Measurements from ENCODE around the gene DEF6. TPM values are rescaled to one million over a fixed set of nuclear protein-coding genes. Genes with fewer than 3 reads are reported as not detected.

DEF6 gene, protein sequence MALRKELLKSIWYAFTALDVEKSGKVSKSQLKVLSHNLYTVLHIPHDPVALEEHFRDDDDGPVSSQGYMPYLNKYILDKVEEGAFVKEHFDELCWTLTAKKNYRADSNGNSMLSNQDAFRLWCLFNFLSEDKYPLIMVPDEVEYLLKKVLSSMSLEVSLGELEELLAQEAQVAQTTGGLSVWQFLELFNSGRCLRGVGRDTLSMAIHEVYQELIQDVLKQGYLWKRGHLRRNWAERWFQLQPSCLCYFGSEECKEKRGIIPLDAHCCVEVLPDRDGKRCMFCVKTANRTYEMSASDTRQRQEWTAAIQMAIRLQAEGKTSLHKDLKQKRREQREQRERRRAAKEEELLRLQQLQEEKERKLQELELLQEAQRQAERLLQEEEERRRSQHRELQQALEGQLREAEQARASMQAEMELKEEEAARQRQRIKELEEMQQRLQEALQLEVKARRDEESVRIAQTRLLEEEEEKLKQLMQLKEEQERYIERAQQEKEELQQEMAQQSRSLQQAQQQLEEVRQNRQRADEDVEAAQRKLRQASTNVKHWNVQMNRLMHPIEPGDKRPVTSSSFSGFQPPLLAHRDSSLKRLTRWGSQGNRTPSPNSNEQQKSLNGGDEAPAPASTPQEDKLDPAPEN
- 100 to 1,000 TPM; 153 to 194 TPM for total RNA-seq

DNA sequence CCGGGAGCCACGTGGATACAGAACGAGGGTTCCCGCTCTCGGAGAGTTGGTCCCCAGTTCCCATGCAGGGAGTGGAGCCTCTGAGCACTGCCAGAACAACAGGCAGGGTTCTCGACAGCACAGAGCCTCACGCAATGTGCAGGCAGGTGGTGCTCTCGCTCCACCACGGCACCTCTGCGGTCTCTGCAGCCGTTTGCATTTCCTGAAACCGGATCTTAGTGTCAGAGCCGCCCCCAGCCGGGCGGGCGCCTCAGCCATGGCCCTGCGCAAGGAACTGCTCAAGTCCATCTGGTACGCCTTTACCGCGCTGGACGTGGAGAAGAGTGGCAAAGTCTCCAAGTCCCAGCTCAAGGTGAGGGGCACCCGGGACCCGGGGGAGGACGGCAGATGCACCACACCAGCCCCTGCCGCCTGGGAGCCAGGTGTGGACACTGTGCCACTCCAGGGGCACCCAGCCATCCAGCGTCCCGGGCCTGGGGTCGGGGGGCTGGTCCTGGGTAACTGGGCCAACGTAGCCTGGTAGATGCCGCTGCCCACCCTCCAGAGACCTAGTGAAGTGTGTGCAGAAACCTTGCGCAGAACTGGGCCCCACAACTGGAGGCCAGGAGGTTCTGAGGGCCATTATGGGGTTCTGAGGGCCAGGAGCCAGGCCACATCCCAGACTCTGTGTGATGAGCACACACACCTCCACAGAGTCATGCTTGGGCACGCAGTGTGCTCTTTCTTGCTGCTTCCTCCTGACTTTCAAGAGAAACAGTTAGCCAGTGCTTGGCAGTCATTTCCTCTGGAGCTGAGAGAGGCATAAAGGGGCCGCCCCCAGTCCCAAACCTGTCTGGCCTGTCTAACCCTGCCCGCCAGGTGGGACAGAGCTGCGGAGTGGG is at the start of gene DEF6:
Gene DEF6 (plus strand): TSS at position 218 of the 881 bp plus-strand sequence. CDS start 39 bp downstream, at position 257.
- CTCF ChIA-PET: interaction anchor here (0.7 to 10.4 kb wide), 19 partner anchors 7 to 438 kb away, joined by 3 to 249 read pairs (median 10); partner anchors contain the start of genes ARMC12, FANCE, PPARD and RPL10A
- peak; percentile 96 for DNase-seq
- H3K4me1 Mint-ChIP-seq: peaks cover 54% of the 10 kb centered on the region
- H3K9me3 Mint-ChIP-seq (ENCODE audit: low read depth): no peaks in the 10 kb centered on the region
- peak within 1 kb of the TSS; percentile 92 for H3K27ac Mint-ChIP-seq
- no peaks in the 10 kb centered on the region for H3K27me3 Mint-ChIP-seq
- ATAC-seq: peak; percentile 86
- H3K36me3 Mint-ChIP-seq: peaks cover 24% of the 10 kb centered on the region
- H3K4me3 Mint-ChIP-seq: peak within 1 kb of the TSS; percentile 91

DNA sequence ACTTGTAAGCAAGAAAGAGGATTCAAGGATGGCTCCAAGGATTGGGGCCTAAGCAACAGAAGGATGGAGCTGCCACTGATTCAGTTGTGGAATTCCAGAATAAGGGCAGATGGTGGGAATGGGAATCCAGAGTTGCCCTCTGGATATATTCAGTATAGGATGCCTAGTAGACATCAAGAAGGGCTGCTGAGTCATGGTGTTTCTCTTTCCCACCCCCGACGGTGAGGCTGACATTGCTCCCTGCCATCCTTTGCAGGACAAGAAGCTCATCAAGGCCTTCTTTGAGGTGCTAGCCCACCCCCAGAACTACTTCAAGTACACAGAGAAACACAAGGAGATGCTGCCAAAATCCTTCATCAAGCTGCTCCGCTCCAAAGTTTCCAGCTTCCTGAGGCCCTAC is 49.3 kb upstream of the DEF6 start:
- H3K4me3 Mint-ChIP-seq: no peak overlapping the region
- DNase-seq (no peak), ATAC-seq (no peak)
- no peaks in the 10 kb centered on the region for H3K9me3 Mint-ChIP-seq (ENCODE audit: low read depth)
- H3K36me3 Mint-ChIP-seq: no peaks in the 10 kb centered on the region
- H3K27me3 Mint-ChIP-seq: no peaks in the 10 kb centered on the region
- CTCF ChIA-PET: interaction anchor here (0.7 to 1.8 kb wide), 4 partner anchors 16 to 103 kb away, joined by 3 to 5 read pairs (median 4); no protein-coding TSS in a partner anchor
- peak overlapping the region; percentile 63 for H3K27ac Mint-ChIP-seq
- H3K4me1 Mint-ChIP-seq: peaks cover 23% of the 10 kb centered on the region

DNA sequence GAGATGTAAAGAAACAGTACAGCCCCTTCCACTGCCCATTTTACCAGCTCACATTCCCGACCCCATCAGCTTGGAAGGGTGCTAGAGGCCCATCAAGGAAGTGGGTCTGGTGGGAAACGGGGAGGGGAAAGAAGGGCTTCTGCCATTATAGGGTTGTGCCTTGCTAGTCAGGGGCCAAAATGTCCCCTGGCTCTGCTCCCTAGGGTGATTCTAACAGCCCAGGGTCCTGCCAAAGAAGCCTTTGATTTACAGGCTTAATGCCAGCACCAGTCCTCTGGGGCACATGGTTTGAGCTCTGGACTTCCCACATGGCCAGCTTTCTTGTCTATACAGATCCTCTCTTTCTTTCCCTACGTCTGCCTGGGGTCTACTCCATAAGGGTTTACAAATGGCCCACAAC is 48.7 kb upstream of the DEF6 start:
- Mint-ChIP-seq H3K36me3 (no peaks in the 10 kb centered on the region), H3K4me1 (peaks cover 20% of the 10 kb centered on the region), H3K9me3 (ENCODE audit: low read depth) (no peaks in the 10 kb centered on the region), H3K4me3 (no peak overlapping the region), H3K27ac (peak overlapping the region; percentile 10), H3K27me3 (no peaks in the 10 kb centered on the region)
- ATAC-seq: no peak
- DNase-seq: no peak
- CTCF ChIA-PET: interaction anchor here (0.7 to 3.0 kb wide), 5 partner anchors 8 to 104 kb away, joined by 3 to 18 read pairs (median 4); no protein-coding TSS in a partner anchor

DNA sequence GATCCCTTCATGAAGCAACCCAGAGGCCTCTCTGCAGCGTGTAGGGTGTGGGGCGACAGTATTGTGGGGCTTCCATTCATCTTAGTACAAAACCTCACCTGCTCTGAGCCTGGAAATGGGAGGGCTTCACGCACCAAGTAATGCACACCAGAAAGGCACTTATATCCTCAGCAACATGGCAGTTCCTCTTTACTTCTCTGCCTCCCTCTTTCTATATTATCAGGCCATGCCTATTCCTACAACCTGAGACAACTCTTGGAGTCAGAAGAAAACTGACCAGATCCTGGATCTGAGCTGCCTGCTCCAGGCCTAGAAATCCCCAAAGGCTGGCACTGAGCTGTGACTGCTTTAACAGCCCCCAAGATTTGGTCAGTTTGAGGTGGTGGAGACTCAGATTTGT is 45.7 kb upstream of the DEF6 start:
- no peak overlapping the region for H3K27ac Mint-ChIP-seq
- CTCF ChIA-PET: no interaction called here
- H3K36me3 Mint-ChIP-seq: no peaks in the 10 kb centered on the region

DNA sequence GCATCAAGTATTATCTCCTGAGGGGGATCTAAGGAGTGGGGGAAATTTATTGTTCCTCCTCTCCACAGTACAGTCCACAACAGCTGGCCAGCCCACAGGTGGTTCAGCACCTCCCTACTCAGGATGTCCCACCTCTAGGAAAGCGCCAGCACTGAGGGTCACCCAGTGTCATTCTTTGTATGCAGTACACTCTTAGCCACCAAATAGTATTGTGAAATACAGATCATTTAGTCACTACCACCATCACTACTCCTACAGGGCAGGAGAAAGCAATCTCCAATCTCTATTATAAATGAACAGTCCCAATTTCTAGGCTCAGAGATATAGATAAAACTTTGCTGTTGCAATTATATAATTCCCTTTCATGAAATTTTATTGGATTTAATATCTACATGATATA is 44.4 kb upstream of the DEF6 start:
- ATAC-seq: no peak

More for the DNA sequence above, 45.7 kb upstream of the DEF6 start:
- no peaks in the 10 kb centered on the region for H3K27me3 Mint-ChIP-seq
- no peak for ATAC-seq
- H3K4me1 Mint-ChIP-seq: peaks cover 19% of the 10 kb centered on the region
- no peak overlapping the region for H3K4me3 Mint-ChIP-seq
- H3K9me3 Mint-ChIP-seq (ENCODE audit: low read depth): no peaks in the 10 kb centered on the region
- DNase-seq: no peak

DNA sequence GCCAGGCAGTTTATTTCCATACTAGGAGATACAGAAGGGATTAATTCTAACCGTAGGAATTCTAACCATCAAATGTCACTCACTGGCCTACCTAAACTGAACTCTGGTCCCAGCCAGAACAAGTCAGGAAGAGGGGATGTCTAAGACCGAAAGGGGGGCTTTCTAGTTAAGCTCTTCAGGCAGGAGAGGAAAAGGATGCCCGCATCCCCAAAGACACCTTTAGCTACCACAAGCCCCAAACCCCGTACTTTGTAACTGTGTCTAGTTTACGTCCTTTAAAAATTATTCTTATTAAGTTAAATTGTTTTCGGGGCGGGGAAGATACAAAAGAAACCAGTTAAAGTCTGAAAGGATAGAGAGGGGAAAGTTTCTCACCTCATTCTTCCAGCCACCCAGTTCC is 39.3 kb upstream of the DEF6 start:
- peaks cover 35% of the 10 kb centered on the region for H3K4me1 Mint-ChIP-seq
- DNase-seq (no peak), ATAC-seq (no peak)
- H3K27ac Mint-ChIP-seq: peak overlapping the region; percentile 86
- no peaks in the 10 kb centered on the region for H3K9me3 Mint-ChIP-seq (ENCODE audit: low read depth)
- H3K36me3 Mint-ChIP-seq: peaks cover 3% of the 10 kb centered on the region
- CTCF ChIA-PET: interaction anchor here (0.5 to 4.9 kb wide), 9 partner anchors 13 to 1314 kb away, joined by 3 to 35 read pairs (median 4); no protein-coding TSS in a partner anchor
- no peaks in the 10 kb centered on the region for H3K27me3 Mint-ChIP-seq
- H3K4me3 Mint-ChIP-seq: peak overlapping the region; percentile 92

More for the DNA sequence above, 44.4 kb upstream of the DEF6 start:
- H3K4me3 Mint-ChIP-seq: no peak overlapping the region
- H3K27ac Mint-ChIP-seq: no peak overlapping the region
- no peak for DNase-seq
- no peaks in the 10 kb centered on the region for H3K27me3 Mint-ChIP-seq
- CTCF ChIA-PET: no interaction called here
- no peaks in the 10 kb centered on the region for H3K36me3 Mint-ChIP-seq
- H3K9me3 Mint-ChIP-seq (ENCODE audit: low read depth): no peaks in the 10 kb centered on the region
- peaks cover 12% of the 10 kb centered on the region for H3K4me1 Mint-ChIP-seq

DNA sequence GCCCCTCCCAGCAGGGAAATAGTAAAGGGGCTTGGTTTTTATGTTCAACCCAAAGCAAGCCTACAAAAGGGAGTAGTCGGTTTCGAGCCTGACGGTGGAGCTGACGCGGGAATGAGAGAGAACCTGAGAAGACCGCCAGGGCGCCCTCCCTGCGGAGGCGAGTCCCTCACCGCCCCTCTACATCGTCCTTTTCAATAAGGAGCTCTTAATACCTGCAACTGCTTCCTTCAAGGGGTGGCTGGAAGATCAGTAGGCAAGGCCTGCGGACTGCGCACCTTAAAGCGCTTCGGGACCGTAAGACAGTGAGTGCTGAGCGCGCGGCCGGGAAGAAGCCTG is 38.8 kb upstream of the DEF6 start:
- CTCF ChIA-PET: interaction anchor here (0.5 to 4.9 kb wide), 12 partner anchors 9 to 1314 kb away, joined by 3 to 35 read pairs (median 4); no protein-coding TSS in a partner anchor
- DNase-seq (no peak), ATAC-seq (peak; percentile 25)
- Mint-ChIP-seq H3K4me1 (peaks cover 39% of the 10 kb centered on the region), H3K9me3 (ENCODE audit: low read depth) (no peaks in the 10 kb centered on the region), H3K27me3 (no peaks in the 10 kb centered on the region), H3K27ac (peak overlapping the region; percentile 86), H3K4me3 (peak overlapping the region; percentile 92), H3K36me3 (peaks cover 3% of the 10 kb centered on the region)

DNA sequence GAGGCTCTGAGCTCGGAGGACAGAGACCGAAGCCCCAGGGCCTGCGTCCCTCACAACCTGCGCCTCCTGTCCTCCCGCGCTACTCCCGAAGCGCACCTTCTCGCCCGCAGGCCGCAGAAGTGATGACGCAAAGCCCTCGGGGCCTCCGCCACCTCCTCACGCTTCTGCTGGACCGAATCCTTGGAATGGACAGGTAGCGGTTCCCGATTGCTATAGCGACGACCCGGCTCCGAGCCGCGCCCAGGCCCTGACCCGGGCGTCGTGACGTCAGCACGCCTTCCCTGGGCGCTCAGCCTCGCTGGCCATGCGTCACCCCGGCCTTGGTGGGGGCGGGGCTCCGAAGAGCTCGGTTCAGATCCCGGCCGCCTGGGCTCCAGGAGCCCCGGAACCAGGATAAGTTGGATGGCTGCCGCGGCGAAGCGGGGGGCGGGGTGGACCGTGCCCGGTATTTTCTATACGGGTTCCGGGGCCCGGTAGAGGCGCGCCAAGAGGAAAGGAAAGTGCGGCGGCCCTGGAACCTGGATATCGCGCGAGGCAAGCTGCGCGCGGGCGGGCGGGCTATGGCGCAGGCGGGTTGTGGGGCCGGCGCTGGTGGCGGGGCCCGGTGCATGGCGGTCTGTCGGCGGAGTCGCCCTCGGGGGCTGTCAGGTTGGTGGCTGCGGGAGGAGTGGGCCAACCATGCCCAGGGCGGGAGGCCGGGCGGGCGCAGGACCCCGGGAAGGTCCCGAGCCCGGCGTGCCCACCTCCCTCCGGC is 38.2 kb upstream of the DEF6 start, which contains the start of gene ZNF76:
Gene ZNF76 (plus strand): TSS at position 542 of the 754 bp plus-strand sequence. CDS start 21,417 bp downstream, outside the sequence.
- peaks cover 45% of the 10 kb centered on the region for H3K4me1 Mint-ChIP-seq
- peak; percentile 90 for ATAC-seq
- H3K27me3 Mint-ChIP-seq: no peaks in the 10 kb centered on the region
- CTCF ChIA-PET: interaction anchor here (0.7 to 4.9 kb wide), 11 partner anchors 9 to 515 kb away, joined by 3 to 35 read pairs (median 4); no protein-coding TSS in a partner anchor
- no peaks in the 10 kb centered on the region for H3K9me3 Mint-ChIP-seq (ENCODE audit: low read depth)
- peak within 1 kb of the TSS; percentile 92 for H3K4me3 Mint-ChIP-seq
- DNase-seq: peak; percentile 94
- peak within 1 kb of the TSS; percentile 91 for H3K27ac Mint-ChIP-seq
- peaks cover 4% of the 10 kb centered on the region for H3K36me3 Mint-ChIP-seq

DNA sequence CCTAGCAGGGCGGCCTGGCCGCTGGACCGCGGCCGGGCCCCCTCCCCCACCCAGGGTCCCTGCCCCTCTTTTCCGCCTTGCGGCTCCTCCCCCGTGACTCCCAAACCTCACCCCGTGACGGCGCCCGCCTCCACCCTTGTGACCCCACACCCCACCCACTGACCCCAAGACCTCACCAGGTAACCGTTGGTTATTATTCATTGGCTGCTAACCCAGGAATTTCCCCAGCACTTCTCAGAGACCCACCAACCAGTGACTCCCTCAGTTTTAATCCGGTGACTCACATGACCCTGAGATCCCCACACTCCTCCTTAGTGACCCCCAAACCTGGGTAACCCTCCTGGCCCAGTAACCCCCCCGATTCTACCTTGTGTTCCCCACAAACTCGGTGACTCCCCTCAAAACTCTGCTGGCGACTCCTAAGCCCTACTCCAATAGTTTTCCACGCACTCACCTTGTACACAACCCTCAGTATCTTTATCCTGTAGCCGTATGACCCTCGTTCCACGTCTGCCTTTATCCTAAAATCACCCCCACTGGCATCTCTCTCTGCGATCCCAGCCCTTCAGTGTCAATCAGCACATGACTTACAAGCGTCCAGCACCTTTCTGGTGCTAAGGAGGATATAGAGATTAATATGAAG is 37.5 kb upstream of the DEF6 start:
- H3K36me3 Mint-ChIP-seq: peaks cover 4% of the 10 kb centered on the region
- no peaks in the 10 kb centered on the region for H3K27me3 Mint-ChIP-seq
- H3K4me3 Mint-ChIP-seq: peak overlapping the region; percentile 92
- H3K27ac Mint-ChIP-seq: peak overlapping the region; percentile 91
- ATAC-seq (peak; percentile 61), DNase-seq (peak; percentile 86)
- CTCF ChIA-PET: interaction anchor here (0.9 to 4.9 kb wide), 5 partner anchors 10 to 174 kb away, joined by 3 to 35 read pairs (median 5); no protein-coding TSS in a partner anchor
- no peaks in the 10 kb centered on the region for H3K9me3 Mint-ChIP-seq (ENCODE audit: low read depth)
- H3K4me1 Mint-ChIP-seq: peaks cover 49% of the 10 kb centered on the region

DNA sequence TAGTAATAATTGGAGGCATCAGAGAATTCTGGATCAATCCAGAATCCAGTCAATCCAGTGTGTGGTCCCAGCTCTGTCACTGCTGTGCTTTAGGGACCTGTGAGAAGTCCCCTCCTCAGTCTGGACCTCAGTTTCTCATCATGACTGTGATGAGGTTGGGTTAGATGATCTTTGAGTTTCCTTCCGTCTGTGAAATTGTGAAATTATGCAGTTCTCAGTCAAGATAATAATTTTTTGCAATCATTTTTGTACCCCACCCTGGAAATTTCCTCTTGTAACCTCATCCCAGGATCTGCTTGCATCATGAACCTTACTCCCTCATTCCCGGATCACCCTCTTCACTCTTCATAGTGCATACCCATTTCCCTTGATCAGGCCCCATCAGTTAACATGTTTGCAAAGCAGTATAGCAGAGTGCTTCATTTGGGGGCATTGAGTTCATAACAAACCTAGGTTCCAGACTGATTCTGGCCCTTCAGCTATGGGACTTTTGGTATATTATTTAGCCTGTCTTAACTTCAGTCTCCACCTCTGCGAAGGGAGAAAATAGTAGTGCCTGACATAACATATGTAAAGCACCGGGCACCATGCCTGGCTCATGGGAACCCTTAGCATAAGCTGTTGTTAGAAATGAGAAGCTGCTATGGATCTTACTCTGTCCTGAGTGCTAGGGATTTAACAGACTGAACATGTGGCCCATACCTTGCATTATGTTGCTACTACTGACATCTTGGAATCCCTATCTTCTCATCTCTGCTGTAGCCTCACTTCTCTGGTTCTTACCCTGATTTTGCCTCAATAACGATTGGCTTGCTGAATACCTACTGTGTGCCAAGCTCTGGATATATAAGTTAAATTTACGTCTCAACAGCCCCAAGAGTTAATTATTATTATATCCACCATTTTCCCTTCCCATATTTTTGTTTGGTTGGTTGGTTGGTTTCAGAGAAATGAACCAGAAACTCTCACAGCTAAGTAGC is 36.7 kb upstream of the DEF6 start:
- no peaks in the 10 kb centered on the region for H3K27me3 Mint-ChIP-seq
- H3K36me3 Mint-ChIP-seq: peaks cover 9% of the 10 kb centered on the region
- peak overlapping the region; percentile 91 for H3K27ac Mint-ChIP-seq
- ATAC-seq (no peak), DNase-seq (no peak)
- peak overlapping the region; percentile 92 for H3K4me3 Mint-ChIP-seq
- H3K9me3 Mint-ChIP-seq (ENCODE audit: low read depth): no peaks in the 10 kb centered on the region
- CTCF ChIA-PET: no interaction called here
- peaks cover 53% of the 10 kb centered on the region for H3K4me1 Mint-ChIP-seq

DNA sequence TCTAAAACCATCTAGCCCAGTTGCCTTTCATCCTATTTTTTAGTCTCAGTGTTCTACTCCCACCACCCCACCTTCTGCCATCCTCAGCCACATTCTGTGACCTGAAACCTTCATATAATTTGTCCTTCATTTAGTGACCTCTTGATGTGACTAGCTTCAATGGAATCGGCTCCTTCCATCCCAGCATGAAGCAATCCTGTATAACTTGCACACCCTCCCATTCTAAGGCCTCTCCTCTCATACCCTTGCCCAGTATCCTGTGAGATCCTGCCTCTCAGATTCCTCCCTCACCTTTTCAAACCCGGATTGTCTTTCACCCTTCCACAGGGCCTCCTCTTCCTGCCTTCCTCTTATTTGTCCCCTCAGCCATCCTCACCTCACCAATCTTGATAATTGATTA is 35.0 kb upstream of the DEF6 start:
- H3K4me1 Mint-ChIP-seq: peaks cover 53% of the 10 kb centered on the region
- CTCF ChIA-PET: interaction anchor here (0.9 kb wide), 1 partner anchor 31 kb away, joined by 3 read pairs; no protein-coding TSS in a partner anchor
- no peaks in the 10 kb centered on the region for H3K27me3 Mint-ChIP-seq

More for the DNA sequence above, 35.0 kb upstream of the DEF6 start:
- Mint-ChIP-seq H3K9me3 (ENCODE audit: low read depth) (no peaks in the 10 kb centered on the region), H3K4me3 (no peak overlapping the region), H3K27ac (no peak overlapping the region), H3K36me3 (peaks cover 9% of the 10 kb centered on the region)
- no peak for DNase-seq
- ATAC-seq: no peak
